GM19468 (cell line): Measurements from ENCODE around the gene SAMD10.

ENCODE experiments used
- ATAC-seq: cut with Tn5 transposase; IDR thresholded peaks from one replicate; pipeline ENCODE4 v1.9.1; 2021; ENCODE audit warnings: mild to moderate bottlenecking, moderate library complexity, moderate number of reproducible peaks; ENCODE audit not compliant: unreplicated experiment; ENCODE audit errors: extremely low read depth

The SAMD10 gene

GRCh38 chr20:63958471-63958870 is 21.0 kb downstream of the SAMD10 start:
- ATAC-seq: no peak

GRCh38 chr20:63957690-63958441 is 21.6 kb downstream of the SAMD10 start:
- ATAC-seq: no peak

GRCh38 chr20:63957004-63957689 is 22.3 kb downstream of the SAMD10 start:
- ATAC-seq: no peak

- no peak for ATAC-seq
These were observed 22.8 kb downstream of the SAMD10 start for GRCh38 chr20:63956664-63957003.

- peak; percentile 60 for ATAC-seq
These were observed 23.4 kb downstream of the SAMD10 start, which contains the start of gene UCKL1 for GRCh38 chr20:63955827-63956663. TSS of gene UCKL1 (minus strand) at chr20:63956416. CDS start at chr20:63956372, 44 bp downstream.

- ATAC-seq: no peak
These were observed 24.1 kb downstream of the SAMD10 start for GRCh38 chr20:63955281-63955826.

- ATAC-seq: no peak
These were observed 25.5 kb downstream of the SAMD10 start for GRCh38 chr20:63953764-63954429.

- ATAC-seq: no peak
These were observed 26.7 kb downstream of the SAMD10 start for GRCh38 chr20:63952769-63953168.

GRCh38 chr20:63952210-63952535 is 27.3 kb downstream of the SAMD10 start:
- no peak for ATAC-seq

GRCh38 chr20:63951398-63952209 is 27.8 kb downstream of the SAMD10 start:
- ATAC-seq: no peak

GRCh38 chr20:63950701-63951397 is 28.6 kb downstream of the SAMD10 start:
- ATAC-seq: no peak

GRCh38 chr20:63947638-63948456 is 31.6 kb downstream of the SAMD10 start:
- ATAC-seq: no peak

- no peak for ATAC-seq
These were observed 32.3 kb downstream of the SAMD10 start for GRCh38 chr20:63946986-63947637.

- no peak for ATAC-seq
These were observed 33.2 kb downstream of the SAMD10 start for GRCh38 chr20:63945921-63946920.

- ATAC-seq: no peak
These were observed 34.3 kb downstream of the SAMD10 start for GRCh38 chr20:63945031-63945658.
